ENCODE results near the gene RNF145.
"Not testable (repeated sequence)": the region's sequence is repeated elsewhere in the genome, so short reads cannot be mapped to it uniquely, and the experiment has no call there.

The RNF145 gene, protein sequence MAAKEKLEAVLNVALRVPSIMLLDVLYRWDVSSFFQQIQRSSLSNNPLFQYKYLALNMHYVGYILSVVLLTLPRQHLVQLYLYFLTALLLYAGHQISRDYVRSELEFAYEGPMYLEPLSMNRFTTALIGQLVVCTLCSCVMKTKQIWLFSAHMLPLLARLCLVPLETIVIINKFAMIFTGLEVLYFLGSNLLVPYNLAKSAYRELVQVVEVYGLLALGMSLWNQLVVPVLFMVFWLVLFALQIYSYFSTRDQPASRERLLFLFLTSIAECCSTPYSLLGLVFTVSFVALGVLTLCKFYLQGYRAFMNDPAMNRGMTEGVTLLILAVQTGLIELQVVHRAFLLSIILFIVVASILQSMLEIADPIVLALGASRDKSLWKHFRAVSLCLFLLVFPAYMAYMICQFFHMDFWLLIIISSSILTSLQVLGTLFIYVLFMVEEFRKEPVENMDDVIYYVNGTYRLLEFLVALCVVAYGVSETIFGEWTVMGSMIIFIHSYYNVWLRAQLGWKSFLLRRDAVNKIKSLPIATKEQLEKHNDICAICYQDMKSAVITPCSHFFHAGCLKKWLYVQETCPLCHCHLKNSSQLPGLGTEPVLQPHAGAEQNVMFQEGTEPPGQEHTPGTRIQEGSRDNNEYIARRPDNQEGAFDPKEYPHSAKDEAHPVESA

DNA sequence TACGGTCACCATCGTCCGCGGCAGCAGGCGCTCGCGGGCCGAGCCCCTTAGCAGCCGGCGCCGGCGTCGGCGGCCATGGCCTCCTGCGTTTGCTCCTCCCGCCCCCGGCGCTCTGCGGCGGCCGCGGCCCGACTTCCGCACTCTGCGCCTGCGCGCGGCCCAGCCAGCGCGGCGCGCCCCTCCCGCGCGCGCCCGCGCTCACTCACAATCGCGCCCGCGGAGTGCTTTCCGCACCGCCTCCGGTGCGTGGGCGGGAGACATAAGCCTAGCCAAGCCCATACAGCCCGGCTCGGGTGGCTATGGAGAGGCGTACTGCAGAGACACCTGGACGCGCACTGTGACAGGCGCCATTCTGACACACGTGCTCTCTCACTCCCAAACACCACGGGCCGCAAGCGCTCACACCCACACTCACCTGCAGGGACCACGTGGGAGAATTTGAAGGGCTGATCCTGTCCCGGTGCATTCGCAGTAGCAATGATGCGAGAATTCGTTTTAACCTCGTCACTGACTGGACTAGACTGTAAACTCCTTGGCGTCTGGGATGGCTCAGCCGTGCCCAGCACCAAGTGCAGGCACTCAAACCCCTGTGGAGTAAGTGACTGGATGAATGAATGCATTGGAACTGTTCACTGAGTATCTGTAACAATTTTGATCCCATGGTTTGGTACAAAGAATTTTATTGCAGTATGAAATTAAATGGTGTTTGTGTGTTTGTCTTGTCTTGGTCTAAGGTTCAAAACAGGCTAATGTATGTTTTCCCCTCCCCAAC lies at the start of gene RNF145:
RNF145 (minus strand) TSS at position 116 of the 772 bp plus-strand sequence. CDS start 5,936 bp downstream, outside the sequence.
- peak; percentile 86 to 88 for DNase-seq (ENCODE audit: low read depth in 2 of 2)

DNA sequence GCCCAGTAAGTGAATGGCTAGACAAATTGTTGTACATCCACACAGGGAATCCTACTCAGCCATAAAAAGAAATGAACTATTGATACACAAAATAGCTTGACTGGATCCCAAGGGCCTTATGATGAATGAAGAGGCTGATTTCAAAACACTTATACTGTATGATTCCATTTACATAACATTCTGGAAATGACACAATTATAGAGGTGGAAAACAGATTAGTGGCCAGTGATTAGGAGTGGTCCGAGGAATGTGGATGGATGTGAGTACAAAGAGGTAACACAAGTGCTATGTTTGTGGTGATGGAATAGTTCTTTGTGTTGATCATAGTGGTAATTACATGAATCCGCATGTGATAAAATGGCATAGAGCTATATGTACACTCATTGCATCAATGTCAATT lies 49.0 kb upstream of the RNF145 start:
- DNase-seq (ENCODE audit: low read depth in 2 of 2): no peak

DNA sequence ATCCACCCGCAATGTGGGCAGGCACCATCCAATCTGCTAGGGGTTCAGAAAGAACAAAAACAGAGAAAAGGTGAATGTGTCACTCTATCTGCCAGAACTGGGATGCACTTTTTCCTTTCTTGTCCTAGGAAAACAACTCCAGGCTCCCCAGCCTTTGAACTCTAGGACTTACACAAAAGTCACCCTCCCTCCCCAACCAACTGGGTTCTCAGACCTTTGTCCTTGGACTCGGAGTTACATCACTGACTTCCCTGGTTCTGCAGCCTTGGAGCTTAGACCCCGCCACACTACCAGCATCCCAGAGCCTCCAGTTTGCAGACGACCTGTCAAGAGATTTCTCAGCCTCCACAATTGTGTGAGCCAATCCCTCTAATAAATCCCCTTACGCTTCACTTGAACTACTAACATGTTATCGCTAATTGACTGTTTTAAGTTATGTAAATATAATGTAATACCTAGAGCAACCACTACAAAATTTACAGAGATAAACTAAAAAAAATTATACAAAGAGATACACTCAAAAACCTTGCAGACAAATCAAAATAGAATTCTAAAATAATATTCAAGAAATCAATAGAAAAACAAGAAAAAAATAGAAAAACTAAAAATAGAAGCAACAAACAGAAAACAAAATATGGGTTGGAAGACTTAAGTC lies 48.4 kb upstream of the RNF145 start:
- DNase-seq (ENCODE audit: low read depth in 2 of 2): no peak

DNA sequence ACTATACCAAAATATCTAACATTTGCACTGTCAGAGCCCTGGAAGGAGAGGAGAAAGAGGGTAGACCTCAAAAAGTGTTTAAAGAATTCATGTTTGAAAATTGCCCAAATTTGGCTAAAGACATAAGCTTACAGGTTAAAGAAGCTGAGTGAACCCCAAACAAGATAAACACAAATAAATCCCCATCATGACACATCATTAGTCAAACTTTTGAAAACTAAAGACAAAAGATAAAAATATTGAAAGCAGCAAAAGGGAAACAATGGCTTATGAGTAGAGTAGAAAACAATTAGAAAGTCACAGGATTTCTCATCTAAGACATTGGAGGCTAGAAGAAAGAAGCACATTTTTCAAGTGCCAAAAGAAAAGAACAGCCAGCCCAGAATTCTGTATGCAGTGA lies 47.7 kb upstream of the RNF145 start:
- no peak for DNase-seq (ENCODE audit: low read depth in 2 of 2)

DNA sequence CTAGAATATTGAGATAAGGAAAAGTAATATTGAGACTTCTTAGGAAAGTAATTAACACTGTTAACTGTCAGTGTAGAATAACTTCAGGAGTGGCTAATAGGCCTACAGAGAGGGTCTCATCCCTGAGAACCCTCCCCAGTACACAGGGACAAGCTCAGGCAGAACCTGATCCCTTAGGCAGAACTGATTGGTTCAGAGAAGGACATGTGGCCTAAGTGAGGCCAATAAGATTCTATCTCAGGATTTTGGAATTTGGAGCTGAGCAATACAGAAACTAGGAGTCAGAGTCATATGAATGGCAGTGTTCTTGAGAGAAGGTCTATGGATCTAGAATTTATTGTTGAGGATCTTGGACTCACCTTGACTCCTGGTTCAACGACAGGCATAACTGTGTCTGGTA lies 42.8 kb upstream of the RNF145 start:
- no peak for DNase-seq (ENCODE audit: low read depth in 2 of 2)

DNA sequence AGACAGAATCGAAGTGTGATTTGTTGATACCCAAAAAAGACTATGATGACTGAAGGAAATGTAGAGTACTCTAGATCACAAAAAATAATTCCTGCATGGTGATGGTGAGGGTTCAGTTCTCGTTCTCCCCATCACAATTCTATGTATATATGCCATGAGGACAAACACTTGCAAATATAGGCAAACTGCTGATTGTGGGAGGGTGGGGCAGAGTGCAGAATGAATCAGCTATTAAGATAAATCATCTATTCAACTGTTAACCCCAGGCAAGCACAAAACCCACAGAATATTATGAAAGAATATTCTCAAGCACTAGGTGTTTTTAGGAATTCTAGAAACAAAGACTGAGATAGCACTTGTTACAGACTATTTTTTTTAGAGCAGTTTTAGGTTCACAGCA lies 39.8 kb upstream of the RNF145 start:
- no peak for DNase-seq (ENCODE audit: low read depth in 2 of 2)

DNA sequence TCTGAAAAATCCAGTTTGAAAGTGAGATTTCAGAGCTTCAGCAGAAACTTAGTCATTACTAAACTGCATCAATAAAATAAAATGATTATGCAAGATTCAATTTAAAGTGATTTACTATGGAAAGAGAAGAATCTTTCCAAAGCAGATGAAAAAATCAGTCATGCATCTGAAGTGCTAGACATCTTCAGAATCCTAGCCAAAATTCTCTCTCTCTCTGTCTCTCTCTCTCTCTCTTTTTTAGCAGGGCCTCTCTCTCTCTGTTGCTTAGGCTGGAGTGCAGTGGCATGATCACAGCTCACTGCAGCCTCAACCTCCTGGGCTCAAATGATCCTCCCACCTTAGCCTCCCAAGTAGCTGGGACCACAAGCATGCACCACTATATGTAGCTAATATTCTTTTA lies 35.5 kb upstream of the RNF145 start:
- no peak for DNase-seq (ENCODE audit: low read depth in 2 of 2)

DNA sequence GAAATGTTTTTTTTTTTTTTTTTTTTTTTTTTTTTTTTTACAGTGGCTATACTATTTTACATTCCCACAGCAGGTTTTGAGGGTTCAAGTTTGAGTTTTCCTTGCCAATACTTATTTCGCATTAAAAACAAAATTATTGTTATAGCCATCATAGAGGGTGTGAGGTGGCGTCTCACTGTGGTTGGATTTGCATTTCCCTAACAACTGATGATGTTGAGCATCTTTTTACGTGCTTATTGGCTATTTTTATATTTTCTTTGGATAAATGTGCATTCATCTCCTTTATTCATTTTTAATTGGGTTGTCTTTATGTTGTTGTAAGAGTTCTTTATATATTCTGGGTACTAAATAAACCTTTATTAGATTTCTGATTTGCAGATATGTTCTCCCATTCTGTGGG lies 34.8 kb upstream of the RNF145 start:
- no peak for DNase-seq (ENCODE audit: low read depth in 2 of 2)

DNA sequence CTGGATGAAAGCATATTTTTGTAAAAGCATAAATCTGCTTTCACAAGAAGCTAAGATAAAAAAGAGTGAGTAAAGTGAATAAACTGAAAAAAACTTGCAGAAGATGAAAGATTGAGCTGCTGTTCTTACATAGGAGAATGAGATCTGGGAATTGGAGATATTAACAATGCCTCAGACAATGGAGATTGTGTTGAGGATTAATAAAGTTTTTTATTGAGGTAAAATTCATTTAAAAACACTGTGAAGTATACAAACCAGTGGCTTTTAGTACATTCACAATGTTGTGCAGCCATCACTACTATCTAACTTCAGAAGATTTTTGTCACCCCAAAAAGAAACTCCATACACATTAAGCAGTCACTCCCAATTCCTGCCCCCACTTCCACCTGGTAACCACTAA lies 34.0 kb upstream of the RNF145 start:
- DNase-seq (ENCODE audit: low read depth in 2 of 2): no peak

DNA sequence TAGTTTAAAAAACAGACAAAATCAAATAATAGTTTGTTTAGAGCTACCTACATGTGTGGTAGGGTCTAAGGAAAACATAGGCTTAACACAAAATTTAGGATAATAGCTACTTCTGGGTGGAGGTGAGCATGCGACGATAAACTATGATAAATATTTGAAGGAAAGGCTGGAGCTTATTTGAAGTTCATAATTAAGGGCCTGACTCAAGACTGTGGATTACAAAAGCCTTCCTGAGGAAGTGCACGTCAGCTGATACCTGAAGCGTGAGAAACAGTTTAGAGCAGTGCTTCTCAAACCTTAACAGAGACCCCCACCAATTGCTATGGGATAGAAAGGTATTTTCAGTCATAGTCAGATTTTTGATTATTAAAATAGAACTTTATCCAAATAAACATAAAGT lies 33.3 kb upstream of the RNF145 start:
- no peak for DNase-seq (ENCODE audit: low read depth in 2 of 2)

DNA sequence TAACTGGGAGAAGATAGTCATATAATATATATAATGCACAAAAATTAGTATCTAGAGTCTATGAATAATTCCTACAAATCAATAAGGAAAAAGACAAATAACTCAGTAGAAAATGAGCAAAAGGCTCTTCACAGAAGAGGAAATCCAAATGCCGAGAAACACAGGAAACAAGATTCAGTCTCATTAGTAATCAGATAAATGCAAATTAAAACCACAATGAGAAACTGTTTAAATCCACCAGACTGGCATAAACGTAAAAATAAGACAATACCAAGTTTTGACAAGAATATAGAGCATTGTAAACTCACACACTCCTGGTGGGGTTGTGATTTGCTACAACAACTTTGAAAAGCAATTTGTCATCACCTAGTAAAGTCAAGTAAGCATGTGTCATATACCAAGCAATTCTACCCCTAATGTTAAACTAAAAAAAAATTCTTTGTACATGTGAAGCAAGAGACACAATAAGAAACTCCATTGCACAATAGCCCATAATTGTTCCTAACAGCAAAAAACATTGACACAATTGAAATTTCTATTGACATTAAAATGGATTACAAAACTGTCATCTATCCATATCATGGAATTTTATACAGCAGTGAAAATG lies 32.7 kb upstream of the RNF145 start:
- DNase-seq (ENCODE audit: low read depth in 2 of 2): no peak

DNA sequence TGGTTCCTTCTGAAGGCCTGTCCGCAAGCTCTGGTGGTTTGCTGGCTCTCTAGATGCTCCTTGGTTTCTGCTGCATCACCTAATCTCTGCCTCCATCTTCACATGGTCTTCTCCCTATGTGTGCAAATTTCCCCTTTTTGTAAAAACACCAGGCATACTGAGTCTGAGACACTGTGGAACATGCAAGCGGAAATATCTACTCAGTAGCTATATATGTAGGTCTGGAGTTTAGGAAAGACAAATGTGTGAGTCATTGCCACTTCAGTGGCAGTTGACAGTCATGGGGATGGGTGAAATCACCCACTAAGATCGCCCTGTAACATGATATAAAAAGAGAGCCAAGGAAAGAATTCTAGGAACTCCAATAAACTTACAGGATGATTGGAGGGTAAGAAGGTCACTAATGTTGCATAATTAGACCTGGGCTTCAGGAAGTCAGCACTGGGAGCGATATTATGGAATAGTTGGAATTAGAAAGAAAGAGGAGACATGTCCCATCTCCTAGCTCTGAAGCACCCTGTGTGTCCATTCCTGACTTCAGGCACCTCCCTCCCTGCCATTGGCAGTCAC lies 31.0 kb upstream of the RNF145 start:
- no peak for DNase-seq (ENCODE audit: low read depth in 2 of 2)

DNA sequence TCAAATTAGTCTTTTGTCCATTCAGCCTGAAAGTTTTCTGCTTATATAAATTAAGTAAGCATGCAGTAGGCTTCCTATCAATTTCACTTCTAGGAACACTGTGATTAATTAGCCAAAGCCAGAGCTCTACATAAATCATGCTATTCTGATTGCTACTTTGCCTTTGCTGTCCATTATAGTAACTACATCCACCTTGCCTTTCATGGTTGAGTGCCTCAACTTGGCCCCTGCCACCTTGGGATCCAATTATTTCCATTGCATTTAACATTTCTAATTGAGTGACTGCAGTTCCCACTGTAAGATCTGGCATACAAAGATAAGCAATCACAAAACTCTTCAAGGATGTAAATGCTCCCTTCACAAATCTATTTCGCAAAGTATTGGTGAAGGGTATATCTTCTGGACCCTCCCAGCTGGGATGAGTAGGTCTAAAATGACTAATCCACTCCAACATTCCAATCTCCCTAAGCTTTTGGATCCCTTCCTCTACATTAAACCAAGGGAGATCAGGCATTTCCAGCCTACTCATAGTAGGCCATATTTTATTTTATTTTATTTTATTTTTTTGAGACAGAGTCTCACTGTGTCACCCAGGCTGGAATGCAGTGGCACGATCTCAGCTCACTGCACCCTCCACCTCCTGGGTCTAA lies 26.6 kb upstream of the RNF145 start:
- DNase-seq (ENCODE audit: low read depth in 2 of 2): not testable (repeated sequence)

DNA sequence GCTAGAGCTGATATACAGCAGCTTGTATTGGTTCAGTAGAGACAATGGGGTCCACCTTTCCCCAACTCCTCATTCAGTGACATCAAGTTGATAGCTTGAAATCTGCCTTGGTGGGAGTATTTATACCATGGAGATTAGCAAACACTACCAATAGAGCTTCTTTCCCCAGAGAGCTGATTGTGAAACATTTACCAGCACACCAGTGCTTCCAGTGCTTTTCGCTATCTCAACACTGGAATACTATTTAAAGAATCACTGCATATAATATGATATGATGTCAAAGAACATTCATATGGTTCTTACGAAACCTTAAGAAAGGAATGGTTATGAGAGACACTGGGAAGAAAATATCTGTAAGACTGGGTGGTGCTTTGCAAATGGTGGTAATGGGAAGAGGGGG lies 21.8 kb upstream of the RNF145 start:
- DNase-seq (ENCODE audit: low read depth in 2 of 2): no peak

DNA sequence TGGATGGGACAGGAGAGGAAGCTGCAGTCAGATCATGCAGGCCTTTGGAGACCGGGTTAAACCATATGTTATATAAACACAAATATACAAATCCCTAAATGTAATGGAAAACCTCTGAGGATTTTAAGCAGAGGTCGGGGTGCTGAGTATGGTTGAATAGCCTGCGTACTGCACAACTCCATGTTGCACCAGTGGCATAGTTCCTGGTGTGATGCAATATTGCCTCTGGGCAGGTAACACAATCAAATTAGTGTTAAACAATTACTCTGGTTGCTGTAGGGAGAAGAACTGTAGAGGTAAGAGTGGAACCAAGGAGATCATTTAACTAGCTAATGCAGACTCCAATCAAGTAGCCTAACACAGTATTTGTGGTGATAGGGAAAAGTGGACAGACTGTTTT lies 21.3 kb upstream of the RNF145 start:
- DNase-seq (ENCODE audit: low read depth in 2 of 2): no peak

DNA sequence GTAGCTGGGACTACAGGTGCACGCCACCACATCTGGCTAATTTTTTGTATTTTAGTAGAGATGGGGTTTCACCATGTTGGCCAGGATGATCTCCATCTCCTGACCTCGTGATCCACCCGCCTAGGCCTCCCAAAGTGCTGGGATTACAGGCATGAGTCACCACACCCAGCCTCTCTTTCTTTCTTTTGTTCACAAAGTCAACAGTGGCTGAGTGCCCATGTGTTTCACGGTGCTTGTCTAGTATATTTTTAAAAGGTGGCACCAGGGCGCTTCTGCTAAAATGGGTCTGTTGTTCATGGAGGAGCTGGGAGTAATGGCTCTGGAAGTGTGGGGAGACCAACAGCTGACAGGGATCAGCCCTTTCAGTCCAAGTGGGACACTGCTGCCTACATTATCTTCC lies 18.7 kb upstream of the RNF145 start:
- DNase-seq (ENCODE audit: low read depth in 2 of 2): not testable (repeated sequence)

DNA sequence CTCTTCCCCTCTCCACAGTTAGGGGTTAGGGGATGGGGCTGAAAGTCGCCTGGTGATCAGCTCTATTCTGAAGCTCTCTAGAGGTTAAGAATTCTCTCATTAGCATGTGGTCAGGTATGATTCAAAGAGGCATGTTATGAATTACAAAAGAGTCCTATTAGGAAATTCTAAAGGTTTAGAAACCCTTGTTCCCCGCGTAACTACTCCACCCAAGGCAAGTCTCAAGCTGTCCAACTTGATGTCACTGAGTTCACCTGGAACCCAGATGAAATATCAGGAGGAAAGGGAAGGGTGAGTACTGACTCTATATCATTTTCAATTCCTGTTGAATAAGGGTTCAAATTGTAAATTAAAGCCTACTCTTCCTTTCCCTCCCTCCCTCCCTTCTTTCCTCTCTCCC lies 18.1 kb upstream of the RNF145 start:
- no peak for DNase-seq (ENCODE audit: low read depth in 2 of 2)

DNA sequence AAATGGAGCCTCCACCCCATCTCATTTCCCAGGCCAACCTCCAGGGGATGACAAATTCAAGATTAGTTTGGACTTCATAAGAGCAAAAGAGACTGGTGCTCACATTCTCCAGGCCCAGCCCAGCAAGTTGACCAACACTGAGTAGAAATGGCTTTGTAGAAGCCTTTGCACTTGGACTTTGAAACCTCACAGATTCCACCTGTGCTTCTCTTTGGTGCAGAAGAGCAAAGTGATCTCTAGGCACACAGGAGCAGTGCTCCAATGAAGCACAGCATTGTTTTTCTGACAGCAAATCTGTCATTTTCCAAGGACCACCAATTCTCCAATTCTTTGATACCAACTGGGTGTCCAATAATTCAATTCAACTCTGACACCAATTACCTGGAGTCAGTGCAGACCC lies 17.1 kb upstream of the RNF145 start:
- DNase-seq (ENCODE audit: low read depth in 2 of 2): no peak

DNA sequence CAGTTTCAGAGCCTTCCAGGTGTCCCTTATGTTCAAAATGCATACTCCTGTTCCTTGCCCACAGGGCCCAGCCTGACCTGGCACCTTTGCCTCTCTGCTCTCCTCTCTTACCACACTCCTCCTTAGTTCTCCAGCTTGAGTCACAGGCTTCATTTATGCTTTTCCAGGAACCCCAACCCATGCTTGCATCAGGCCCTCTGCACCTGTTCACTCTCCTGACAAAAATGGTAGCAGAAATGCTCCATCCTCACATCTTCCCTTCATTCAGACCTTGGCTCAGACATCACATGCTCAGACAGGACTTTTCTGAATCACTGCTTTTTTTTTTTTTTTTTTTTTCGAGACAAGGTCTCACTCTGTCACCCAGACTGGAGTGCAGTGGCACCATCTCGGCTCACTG lies 15.1 kb upstream of the RNF145 start:
- DNase-seq (ENCODE audit: low read depth in 2 of 2): no peak

DNA sequence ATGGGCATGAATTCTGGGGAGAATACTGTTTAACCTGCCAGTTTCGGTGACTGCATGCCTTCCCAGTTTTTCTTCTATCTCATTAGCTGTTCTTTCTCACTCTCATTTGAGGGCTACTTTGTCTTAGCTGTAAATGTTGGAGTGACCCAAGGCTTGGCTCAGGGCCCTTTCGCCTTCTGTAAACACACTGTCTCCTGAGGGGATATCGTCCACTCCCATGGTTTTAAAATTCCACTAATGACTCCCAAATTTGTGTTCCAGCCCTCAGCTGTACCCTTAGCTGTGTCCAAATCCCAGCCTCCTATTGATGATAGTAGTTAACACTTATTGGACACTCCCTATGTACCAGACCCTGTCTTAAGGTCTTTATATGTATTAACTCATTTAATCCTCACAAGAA lies 14.1 kb upstream of the RNF145 start:
- no peak for DNase-seq (ENCODE audit: low read depth in 2 of 2)

DNA sequence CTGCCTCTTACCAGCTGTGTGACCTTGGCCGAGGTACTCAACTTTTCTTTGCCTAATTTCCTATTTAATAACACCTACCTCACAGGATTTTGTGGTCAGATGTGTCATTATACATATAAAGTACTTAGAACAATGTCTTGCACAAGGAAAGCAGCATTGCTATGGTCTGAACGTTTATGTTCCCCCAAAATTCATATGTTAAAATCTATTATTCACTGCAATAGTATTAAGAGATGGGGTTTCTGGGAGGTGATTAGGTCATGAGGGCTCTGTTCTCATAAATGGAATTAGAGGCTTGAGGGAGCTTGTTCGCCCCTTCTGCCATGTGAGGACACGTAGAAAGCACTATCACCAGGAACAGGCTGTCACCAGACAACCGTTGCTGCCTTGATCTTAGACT lies 10.9 kb upstream of the RNF145 start:
- no peak for DNase-seq (ENCODE audit: low read depth in 2 of 2)
